HG03521 (cell line): ENCODE measurements around the gene METTL16.
"Not testable (repeated sequence)": the region's sequence is repeated elsewhere in the genome, so short reads cannot be mapped to it uniquely, and the experiment has no call there.

Source experiments
- ATAC-seq: cut with Tn5 transposase; IDR thresholded peaks from one replicate; pipeline ENCODE4 v1.9.1; 2021; ENCODE audit warnings: mild to moderate bottlenecking, moderate library complexity; ENCODE audit not compliant: unreplicated experiment

METTL16 gene

GRCh38 chr17:2452216-2452750 lies 59.4 kb downstream of the METTL16 start:
- ATAC-seq: no peak

- ATAC-seq: no peak
These were observed 61.6 kb downstream of the METTL16 start for GRCh38 chr17:2450016-2450650.

- ATAC-seq: no peak
These were observed 62.2 kb downstream of the METTL16 start for GRCh38 chr17:2449486-2449885.

- not testable (repeated sequence) for ATAC-seq
These were observed 64.2 kb downstream of the METTL16 start for GRCh38 chr17:2447479-2447878.

- no peak for ATAC-seq
These were observed 66.0 kb downstream of the METTL16 start for GRCh38 chr17:2445638-2446037.

- no peak for ATAC-seq
These were observed 67.3 kb downstream of the METTL16 start for GRCh38 chr17:2444382-2444781.

GRCh38 chr17:2442166-2442565 lies 69.5 kb downstream of the METTL16 start:
- ATAC-seq: no peak

GRCh38 chr17:2440930-2441329 lies 70.8 kb downstream of the METTL16 start:
- ATAC-seq: no peak

- ATAC-seq: not testable (repeated sequence)
These were observed 71.7 kb downstream of the METTL16 start for GRCh38 chr17:2439997-2440396.

- no peak for ATAC-seq
These were observed 72.9 kb downstream of the METTL16 start for GRCh38 chr17:2438823-2439222.

GRCh38 chr17:2436316-2436905 lies 75.3 kb downstream of the METTL16 start:
- no peak for ATAC-seq

GRCh38 chr17:2435862-2436261 lies 75.8 kb downstream of the METTL16 start:
- ATAC-seq: no peak

GRCh38 chr17:2435181-2435741 lies 76.4 kb downstream of the METTL16 start:
- no peak for ATAC-seq

- no peak for ATAC-seq
These were observed 78.0 kb downstream of the METTL16 start for GRCh38 chr17:2433696-2434095.

- no peak for ATAC-seq
These were observed 83.8 kb downstream of the METTL16 start for GRCh38 chr17:2427910-2428309.

GRCh38 chr17:2427215-2427614 lies 84.5 kb downstream of the METTL16 start:
- ATAC-seq: no peak

GRCh38 chr17:2423271-2423670 lies 88.4 kb downstream of the METTL16 start:
- no peak for ATAC-seq

- no peak for ATAC-seq
These were observed 90.2 kb downstream of the METTL16 start for GRCh38 chr17:2421315-2422147.

GRCh38 chr17:2420176-2420575 lies 91.5 kb downstream of the METTL16 start:
- ATAC-seq: no peak

GRCh38 chr17:2419486-2419885 lies 92.2 kb downstream of the METTL16 start:
- no peak for ATAC-seq

- no peak for ATAC-seq
These were observed 93.1 kb downstream of the METTL16 start for GRCh38 chr17:2418572-2418971.
